Panc1 (cell line): ENCODE data around the gene TRPM1. TPM values are rescaled to one million over a fixed set of nuclear protein-coding genes. Genes with fewer than 3 reads are reported as not detected.

Source experiments
- ATAC-seq: fragments of 200-7000 bp; cut with Tn5 transposase; 2 replicates; pipeline ENCODE4 v1.9.1; 2020; ENCODE audit warnings: mild to moderate bottlenecking, moderate library complexity
- BruUV-seq: library from RNA; stranded (reverse); fragments of 400-500 nt; replicated peaks from 2 replicates; lab custom pipeline; 2021; lab: Mats Ljungman, UMichigan
- CTCF ChIA-PET: fragments of 300-600 bp; sonication (Branson Sonifier 250); formaldehyde crosslinking; loops from one replicate; lab custom pipeline; 2022; ENCODE audit warnings: antibody characterized with exemption; lab: Charles Lee
- POLR2A ChIA-PET: fragments of 300-600 bp; sonication (Branson Sonifier 250); formaldehyde crosslinking; loops from one replicate; lab custom pipeline; 2022; ENCODE audit warnings: antibody characterized with exemption; lab: Charles Lee
- DNase-seq: peaks from one replicate; pipeline ENCODE4 v3.0.0-alpha.2; 2010; ENCODE audit warnings: low read depth, low spot score
- H3K27ac ChIP-seq: 2 replicates; pipeline ENCODE4 v1.5.1; 2011; ENCODE audit warnings: mild to moderate bottlenecking, low read length, inconsistent platforms
- H3K27me3 ChIP-seq: fragments of 200-500 bp; sonication (Bioruptor generic); 2 replicates; pipeline ENCODE4 v1.6.0; 2014; ENCODE audit warnings: low read length, inconsistent platforms; ENCODE audit not compliant: control insufficient read depth, insufficient read depth
- H3K36me3 ChIP-seq: fragments of 200-500 bp; sonication (Bioruptor generic); 2 replicates; pipeline ENCODE4 v1.5.1; 2014; ENCODE audit warnings: inconsistent platforms, mild to moderate bottlenecking, low read length, moderate library complexity; ENCODE audit not compliant: control insufficient read depth, insufficient read depth
- H3K4me1 ChIP-seq: 2 replicates; pipeline ENCODE4 v1.5.1; 2011; ENCODE audit warnings: inconsistent platforms, mild to moderate bottlenecking, low read length, moderate library complexity; ENCODE audit not compliant: control insufficient read depth, insufficient read depth
- H3K4me3 ChIP-seq, 2 experiments: 2 replicates each; pipeline ENCODE4 v1.5.1; 2011 to 2012; ENCODE audit warnings: low read depth in 2 of 2, low read length in 2 of 2, mild to moderate bottlenecking in 2 of 2, inconsistent platforms in 1 of 2, moderate library complexity in 1 of 2
- H3K9me3 ChIP-seq: fragments of 200-500 bp; sonication (Bioruptor generic); 2 replicates; pipeline ENCODE4 v1.5.1; 2014; ENCODE audit warnings: low read depth, mild to moderate bottlenecking, inconsistent platforms, low read length, moderate library complexity; ENCODE audit not compliant: control insufficient read depth, insufficient read depth
- POLR2AphosphoS5 ChIP-seq: IDR thresholded peaks from 2 replicates; pipeline ENCODE4 v1.6.1; 2012; ENCODE audit warnings: mild to moderate bottlenecking, low read depth, low read length, moderate library complexity
- SIN3A ChIP-seq: IDR thresholded peaks from 2 replicates; pipeline ENCODE4 v1.6.1; 2012; ENCODE audit warnings: low read depth, mild to moderate bottlenecking, low read length, moderate library complexity, borderline replicate concordance; ENCODE audit not compliant: insufficient read depth
- TCF7L2 ChIP-seq: IDR thresholded peaks from 2 replicates; pipeline ENCODE4 v1.6.1; 2011; ENCODE audit warnings: mild to moderate bottlenecking, low read depth, low read length, inconsistent platforms
- in situ Hi-C: cut with HindIII; loops from 2 replicates; pipeline ENCODE4 v1.10.0; 2016; ENCODE audit warnings: low sequenced_read_pairs, low pct_unique_long_range_greater_than_20kb
- intact Hi-C: fragments of 100-400 bp; cut with micrococcal nuclease; formaldehyde crosslinking; loops from one replicate; pipeline ENCODE4 v1.10.0; 2022; ENCODE audit not compliant: unreplicated experiment
- total RNA-seq: library from RNA; stranded (reverse); gene quantifications from one replicate; pipeline ENCODE4 v1.2.1, GENCODE V29; 2021; ENCODE audit not compliant: unreplicated experiment
- TF ChIP-seq, protein P1 (sequence below): fragments of 450-650 bp; IDR thresholded peaks from 2 replicates; pipeline ENCODE4 v1.5.1; 2017; ENCODE audit warnings: mild to moderate bottlenecking
- TF ChIP-seq, protein P2 (sequence below), 2 experiments: IDR thresholded peaks; 2 replicates each; pipeline ENCODE4 v1.6.1; 2011 to 2012; ENCODE audit warnings: low read depth in 2 of 2, control low read depth in 1 of 2, low read length in 1 of 2, mild to moderate bottlenecking in 1 of 2, moderate library complexity in 1 of 2; ENCODE audit not compliant: insufficient read depth in 1 of 2

The TRPM1 gene
- total RNA-seq, 1 experiment from 2014 or later: not detected

DNA sequence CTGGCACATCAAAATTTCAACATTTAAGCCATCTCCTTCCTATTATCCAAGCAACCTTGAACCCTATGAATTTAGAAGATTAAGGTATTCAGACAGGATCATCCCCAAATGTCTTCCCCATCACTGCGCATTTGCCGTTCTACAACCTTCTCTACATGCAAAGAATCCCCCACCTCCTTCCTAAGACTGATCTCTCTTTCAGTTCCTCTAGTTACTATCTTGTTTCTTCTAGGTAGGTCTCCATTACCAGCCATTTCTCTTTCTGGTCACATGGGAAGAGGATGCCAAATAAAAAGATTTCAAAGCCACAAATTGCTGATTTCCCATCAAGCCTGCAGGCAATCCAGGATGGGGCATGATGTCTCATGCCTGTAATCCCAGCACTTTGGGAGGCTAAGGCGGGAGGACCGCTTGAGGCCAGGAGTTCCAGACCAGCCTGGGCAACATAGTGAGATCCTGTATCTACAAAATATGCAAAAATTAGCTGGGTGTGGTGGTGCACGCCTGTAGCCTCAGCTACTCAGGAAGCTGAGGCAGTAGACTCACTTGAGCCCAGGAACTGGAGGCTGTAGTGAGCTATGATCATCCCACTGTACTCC lies 80.4 kb downstream of the TRPM1 start:
- in situ Hi-C loops (no loop called here), intact Hi-C loops (no loop called here)
- ChIA-PET POLR2A (no interaction called here), CTCF (no interaction called here)
- no TSS peak for BruUV-seq
- Histone ChIP-seq H3K27ac (no peak overlapping the region), H3K27me3 (no peaks in the 10 kb centered on the region), H3K4me1 (peaks cover 3% of the 10 kb centered on the region), H3K36me3 (no peaks in the 10 kb centered on the region), H3K9me3 (no peaks in the 10 kb centered on the region), H3K4me3 (no peak overlapping the region)
- no peak for DNase-seq
- ATAC-seq: no peak
- TF ChIP-seq POLR2AphosphoS5: no peak
- no peak for TF ChIP-seq TCF7L2
- TF ChIP-seq, protein P1, sequence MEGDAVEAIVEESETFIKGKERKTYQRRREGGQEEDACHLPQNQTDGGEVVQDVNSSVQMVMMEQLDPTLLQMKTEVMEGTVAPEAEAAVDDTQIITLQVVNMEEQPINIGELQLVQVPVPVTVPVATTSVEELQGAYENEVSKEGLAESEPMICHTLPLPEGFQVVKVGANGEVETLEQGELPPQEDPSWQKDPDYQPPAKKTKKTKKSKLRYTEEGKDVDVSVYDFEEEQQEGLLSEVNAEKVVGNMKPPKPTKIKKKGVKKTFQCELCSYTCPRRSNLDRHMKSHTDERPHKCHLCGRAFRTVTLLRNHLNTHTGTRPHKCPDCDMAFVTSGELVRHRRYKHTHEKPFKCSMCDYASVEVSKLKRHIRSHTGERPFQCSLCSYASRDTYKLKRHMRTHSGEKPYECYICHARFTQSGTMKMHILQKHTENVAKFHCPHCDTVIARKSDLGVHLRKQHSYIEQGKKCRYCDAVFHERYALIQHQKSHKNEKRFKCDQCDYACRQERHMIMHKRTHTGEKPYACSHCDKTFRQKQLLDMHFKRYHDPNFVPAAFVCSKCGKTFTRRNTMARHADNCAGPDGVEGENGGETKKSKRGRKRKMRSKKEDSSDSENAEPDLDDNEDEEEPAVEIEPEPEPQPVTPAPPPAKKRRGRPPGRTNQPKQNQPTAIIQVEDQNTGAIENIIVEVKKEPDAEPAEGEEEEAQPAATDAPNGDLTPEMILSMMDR: no peak
- no peak for TF ChIP-seq SIN3A
- TF ChIP-seq, protein P2, sequence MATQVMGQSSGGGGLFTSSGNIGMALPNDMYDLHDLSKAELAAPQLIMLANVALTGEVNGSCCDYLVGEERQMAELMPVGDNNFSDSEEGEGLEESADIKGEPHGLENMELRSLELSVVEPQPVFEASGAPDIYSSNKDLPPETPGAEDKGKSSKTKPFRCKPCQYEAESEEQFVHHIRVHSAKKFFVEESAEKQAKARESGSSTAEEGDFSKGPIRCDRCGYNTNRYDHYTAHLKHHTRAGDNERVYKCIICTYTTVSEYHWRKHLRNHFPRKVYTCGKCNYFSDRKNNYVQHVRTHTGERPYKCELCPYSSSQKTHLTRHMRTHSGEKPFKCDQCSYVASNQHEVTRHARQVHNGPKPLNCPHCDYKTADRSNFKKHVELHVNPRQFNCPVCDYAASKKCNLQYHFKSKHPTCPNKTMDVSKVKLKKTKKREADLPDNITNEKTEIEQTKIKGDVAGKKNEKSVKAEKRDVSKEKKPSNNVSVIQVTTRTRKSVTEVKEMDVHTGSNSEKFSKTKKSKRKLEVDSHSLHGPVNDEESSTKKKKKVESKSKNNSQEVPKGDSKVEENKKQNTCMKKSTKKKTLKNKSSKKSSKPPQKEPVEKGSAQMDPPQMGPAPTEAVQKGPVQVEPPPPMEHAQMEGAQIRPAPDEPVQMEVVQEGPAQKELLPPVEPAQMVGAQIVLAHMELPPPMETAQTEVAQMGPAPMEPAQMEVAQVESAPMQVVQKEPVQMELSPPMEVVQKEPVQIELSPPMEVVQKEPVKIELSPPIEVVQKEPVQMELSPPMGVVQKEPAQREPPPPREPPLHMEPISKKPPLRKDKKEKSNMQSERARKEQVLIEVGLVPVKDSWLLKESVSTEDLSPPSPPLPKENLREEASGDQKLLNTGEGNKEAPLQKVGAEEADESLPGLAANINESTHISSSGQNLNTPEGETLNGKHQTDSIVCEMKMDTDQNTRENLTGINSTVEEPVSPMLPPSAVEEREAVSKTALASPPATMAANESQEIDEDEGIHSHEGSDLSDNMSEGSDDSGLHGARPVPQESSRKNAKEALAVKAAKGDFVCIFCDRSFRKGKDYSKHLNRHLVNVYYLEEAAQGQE (IDR thresholded peaks at IDR 0.05; ENCODE audit: insufficient read depth in 1 of 2, low read depth in 2 of 2, low read length in 1 of 2): no peak

DNA sequence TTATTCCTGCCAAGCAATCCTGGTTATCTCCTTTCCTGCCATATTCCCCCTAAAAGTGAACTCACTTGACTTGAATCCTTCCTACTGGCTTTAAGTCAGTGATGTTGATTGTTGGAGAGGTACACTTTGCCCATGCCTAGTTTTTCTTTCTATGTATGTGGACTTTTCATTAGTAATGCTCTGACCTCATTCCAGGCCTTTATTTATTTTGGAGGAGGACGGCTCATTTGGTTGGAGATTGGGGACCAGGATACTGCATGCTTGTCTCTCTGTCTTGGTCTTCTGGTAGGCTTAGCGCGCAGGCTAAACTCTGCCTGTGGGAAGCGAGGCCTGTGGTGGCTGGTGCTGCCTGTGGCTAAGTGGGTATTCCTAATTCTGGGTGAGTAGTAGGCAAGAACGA lies 81.0 kb downstream of the TRPM1 start:
- peaks cover 3% of the 10 kb centered on the region for H3K4me1 ChIP-seq
- no TSS peak for BruUV-seq
- in situ Hi-C loops (no loop called here), intact Hi-C loops (no loop called here)
- no peak for ATAC-seq
- DNase-seq: no peak
- H3K27ac ChIP-seq: no peak overlapping the region
- CTCF ChIA-PET: no interaction called here
- no peak overlapping the region for H3K4me3 ChIP-seq
- H3K9me3 ChIP-seq: no peaks in the 10 kb centered on the region
- no peaks in the 10 kb centered on the region for H3K27me3 ChIP-seq
- TF ChIP-seq, protein P1: no peak
- TF ChIP-seq SIN3A: no peak
- TF ChIP-seq, protein P2 (IDR thresholded peaks at IDR 0.05; ENCODE audit: insufficient read depth in 1 of 2, low read depth in 2 of 2, low read length in 1 of 2): no peak
- TF ChIP-seq TCF7L2: no peak
- TF ChIP-seq POLR2AphosphoS5: no peak
- no peaks in the 10 kb centered on the region for H3K36me3 ChIP-seq
- POLR2A ChIA-PET: no interaction called here
